Hepatocyte (in vitro differentiated cells): ENCODE data around the gene PDGFA. TPM values are rescaled to one million over a fixed set of nuclear protein-coding genes. Genes with fewer than 3 reads are reported as not detected.

Experiments
- DNase-seq: peaks from one replicate; pipeline ENCODE4 v3.0.0-alpha.2; 2016; ENCODE audit warnings: low spot score
- H2AFZ ChIP-seq: fragments of 200-600 bp; sonication (generic); 2 replicates; pipeline ENCODE4 v1.6.0; 2016; ENCODE audit warnings: antibody characterized with exemption, mild to moderate bottlenecking
- H3K27ac ChIP-seq: fragments of 200-600 bp; sonication (generic); 2 replicates; pipeline ENCODE4 v1.5.1; 2016; ENCODE audit warnings: mild to moderate bottlenecking
- H3K27me3 ChIP-seq: fragments of 200-600 bp; sonication (generic); 2 replicates; pipeline ENCODE4 v1.6.1; 2016
- H3K36me3 ChIP-seq: fragments of 200-600 bp; sonication (generic); replicated peaks from 2 replicates; pipeline ENCODE4 v1.5.1; 2016; ENCODE audit warnings: low read depth; ENCODE audit not compliant: insufficient read depth
- H3K4me1 ChIP-seq: fragments of 200-600 bp; sonication (generic); 2 replicates; pipeline ENCODE4 v1.5.1; 2016; ENCODE audit warnings: mild to moderate bottlenecking, moderate library complexity; ENCODE audit not compliant: insufficient read depth
- H3K4me2 ChIP-seq: fragments of 200-600 bp; sonication (generic); 2 replicates; pipeline ENCODE4 v1.6.0; 2016
- H3K4me3 ChIP-seq: fragments of 200-600 bp; sonication (generic); 2 replicates; pipeline ENCODE4 v1.5.1; 2016; ENCODE audit warnings: mild to moderate bottlenecking
- H3K79me2 ChIP-seq: fragments of 200-600 bp; sonication (generic); 2 replicates; pipeline ENCODE4 v1.6.0; 2017; ENCODE audit warnings: mild to moderate bottlenecking
- H3K9me2 ChIP-seq: fragments of 200-600 bp; sonication (generic); replicated peaks from 2 replicates; pipeline ENCODE4 v1.6.0; 2017; ENCODE audit warnings: mild to moderate bottlenecking; ENCODE audit not compliant: insufficient read depth
- H3K9me3 ChIP-seq: fragments of 200-600 bp; sonication (generic); 2 replicates; pipeline ENCODE4 v1.5.1; 2016; ENCODE audit warnings: low read depth, mild to moderate bottlenecking
- H4K20me1 ChIP-seq: fragments of 200-600 bp; sonication (generic); 2 replicates; pipeline ENCODE4 v1.6.0; 2016; ENCODE audit warnings: mild to moderate bottlenecking; ENCODE audit not compliant: insufficient read depth, poor library complexity, severe bottlenecking
- CTCF ChIP-seq: fragments of 200-600 bp; sonication (generic); IDR thresholded peaks from 2 replicates; pipeline ENCODE4 v1.5.1; 2016; ENCODE audit warnings: antibody characterized with exemption, mild to moderate bottlenecking; ENCODE audit not compliant: poor library complexity
- EZH2 ChIP-seq: fragments of 200-600 bp; sonication (generic); IDR thresholded peaks from 2 replicates; pipeline ENCODE4 v1.6.1; 2016; ENCODE audit warnings: antibody characterized with exemption, mild to moderate bottlenecking, borderline replicate concordance
- EZH2phosphoT487 ChIP-seq: fragments of 200-600 bp; sonication (generic); IDR thresholded peaks from one replicate; pipeline ENCODE4 v1.6.1; 2018; ENCODE audit warnings: antibody characterized with exemption, mild to moderate bottlenecking, low read depth, moderate library complexity; ENCODE audit not compliant: unreplicated experiment, severe bottlenecking
- WGBS: methylation state at CpG from one replicate; pipeline ENCODE4 v1.1.6; 2016; ENCODE audit warnings: low lambda C conversion rate; ENCODE audit errors: missing lambda C conversion rate; 5-methylcytosine and 5-hydroxymethylcytosine counted together
- polyA plus RNA-seq: library from polyadenylated mRNA; unstranded; fragments of >200 nt; fragmentation: Nextera tagmentation; extraction: Ambion mirVana; gene quantifications from 2 replicates; pipeline ENCODE4 v1.2.1, GENCODE V29; 2016
- total RNA-seq: library from RNA; depleted of rRNA; stranded (reverse); fragments of >200 nt; gene quantifications from 2 replicates; pipeline ENCODE4 v1.2.3, GENCODE V29; 2014

The PDGFA gene
- total and polyA plus RNA-seq, 2 experiments from 2014 or later: 30.7 to 63.1 TPM

GRCh38 chr7:527723-528122 is 8.1 kb upstream of the PDGFA start:
- H3K36me3 ChIP-seq: no peaks in the 10 kb centered on the region
- no peaks in the 10 kb centered on the region for H3K4me1 ChIP-seq
- H3K4me3 ChIP-seq: no peak overlapping the region
- H3K79me2 ChIP-seq: no peaks in the 10 kb centered on the region
- no peaks in the 10 kb centered on the region for H4K20me1 ChIP-seq
- no peaks in the 10 kb centered on the region for H3K9me3 ChIP-seq
- no peaks in the 10 kb centered on the region for H3K9me2 ChIP-seq
- TF ChIP-seq EZH2phosphoT487: no peak
- no peak for TF ChIP-seq EZH2
- no peak for TF ChIP-seq CTCF
- H2AFZ ChIP-seq: no peak overlapping the region
- no peak overlapping the region for H3K27ac ChIP-seq
- H3K27me3 ChIP-seq: no peaks in the 10 kb centered on the region
- WGBS: 82% methylated on average over 4 of the region's 4 CpGs
- no peak overlapping the region for H3K4me2 ChIP-seq
- no peak for DNase-seq

- no peaks in the 10 kb centered on the region for H3K9me3 ChIP-seq
- no peak overlapping the region for H2AFZ ChIP-seq
- no peak overlapping the region for H3K27ac ChIP-seq
- no peaks in the 10 kb centered on the region for H3K36me3 ChIP-seq
- no peaks in the 10 kb centered on the region for H4K20me1 ChIP-seq
- TF ChIP-seq EZH2phosphoT487 (no peak), CTCF (no peak), EZH2 (no peak)
- H3K27me3 ChIP-seq: peaks cover 8% of the 10 kb centered on the region
- WGBS: 89% methylated on average over 22 of the region's 22 CpGs
- no peaks in the 10 kb centered on the region for H3K9me2 ChIP-seq
- H3K79me2 ChIP-seq: no peaks in the 10 kb centered on the region
- H3K4me2 ChIP-seq: no peak overlapping the region
- peaks cover 9% of the 10 kb centered on the region for H3K4me1 ChIP-seq
- H3K4me3 ChIP-seq: no peak overlapping the region
- DNase-seq: no peak
These were observed 6.9 kb upstream of the PDGFA start for GRCh38 chr7:526460-527034.

GRCh38 chr7:525740-526139 is 6.1 kb upstream of the PDGFA start:
- Histone ChIP-seq H3K79me2 (peaks cover 2% of the 10 kb centered on the region), H3K9me2 (no peaks in the 10 kb centered on the region), H3K9me3 (no peaks in the 10 kb centered on the region), H3K4me2 (no peak overlapping the region), H3K36me3 (no peaks in the 10 kb centered on the region), H3K4me3 (no peak overlapping the region), H3K4me1 (peaks cover 17% of the 10 kb centered on the region), H3K27ac (no peak overlapping the region), H3K27me3 (peaks cover 16% of the 10 kb centered on the region), H4K20me1 (no peaks in the 10 kb centered on the region), H2AFZ (no peak overlapping the region)
- WGBS: 85% methylated on average over 12 of the region's 12 CpGs
- TF ChIP-seq CTCF (no peak), EZH2phosphoT487 (no peak), EZH2 (no peak)
- no peak for DNase-seq

- peaks cover 24% of the 10 kb centered on the region for H3K4me1 ChIP-seq
- peaks cover 22% of the 10 kb centered on the region for H3K27me3 ChIP-seq
- TF ChIP-seq CTCF: no peak
- TF ChIP-seq EZH2: no peak
- no peak for TF ChIP-seq EZH2phosphoT487
- WGBS: 94% methylated on average over 9 of the region's 9 CpGs
- H3K4me3 ChIP-seq: no peak overlapping the region
- H4K20me1 ChIP-seq: no peaks in the 10 kb centered on the region
- H3K79me2 ChIP-seq: peaks cover 2% of the 10 kb centered on the region
- no peak overlapping the region for H3K27ac ChIP-seq
- H3K9me2 ChIP-seq: no peaks in the 10 kb centered on the region
- no peak overlapping the region for H3K4me2 ChIP-seq
- no peaks in the 10 kb centered on the region for H3K9me3 ChIP-seq
- no peak overlapping the region for H2AFZ ChIP-seq
- no peak for DNase-seq
- no peaks in the 10 kb centered on the region for H3K36me3 ChIP-seq
These were observed 5.2 kb upstream of the PDGFA start for GRCh38 chr7:524800-525199.
